Left kidney (tissue), 2 donors: ENCODE results near the gene EHBP1L1. TPM values are rescaled to one million over a fixed set of nuclear protein-coding genes. Genes with fewer than 3 reads are reported as not detected.
"Not testable (repeated sequence)": the region's sequence is repeated elsewhere in the genome, so short reads cannot be mapped to it uniquely, and the experiment has no call there.

Source experiments
- DNase-seq: peaks from one replicate; pipeline ENCODE4 v3.0.0-alpha.2; 2013
- polyA plus RNA-seq: library from polyadenylated mRNA; unstranded; fragments of 120-200 nt; gene quantifications from one replicate; pipeline ENCODE4 v1.2.1, GENCODE V29; 2013; ENCODE audit not compliant: insufficient read length

Gene EHBP1L1
- polyA plus RNA-seq, 1 donor = 19.0 TPM

DNA sequence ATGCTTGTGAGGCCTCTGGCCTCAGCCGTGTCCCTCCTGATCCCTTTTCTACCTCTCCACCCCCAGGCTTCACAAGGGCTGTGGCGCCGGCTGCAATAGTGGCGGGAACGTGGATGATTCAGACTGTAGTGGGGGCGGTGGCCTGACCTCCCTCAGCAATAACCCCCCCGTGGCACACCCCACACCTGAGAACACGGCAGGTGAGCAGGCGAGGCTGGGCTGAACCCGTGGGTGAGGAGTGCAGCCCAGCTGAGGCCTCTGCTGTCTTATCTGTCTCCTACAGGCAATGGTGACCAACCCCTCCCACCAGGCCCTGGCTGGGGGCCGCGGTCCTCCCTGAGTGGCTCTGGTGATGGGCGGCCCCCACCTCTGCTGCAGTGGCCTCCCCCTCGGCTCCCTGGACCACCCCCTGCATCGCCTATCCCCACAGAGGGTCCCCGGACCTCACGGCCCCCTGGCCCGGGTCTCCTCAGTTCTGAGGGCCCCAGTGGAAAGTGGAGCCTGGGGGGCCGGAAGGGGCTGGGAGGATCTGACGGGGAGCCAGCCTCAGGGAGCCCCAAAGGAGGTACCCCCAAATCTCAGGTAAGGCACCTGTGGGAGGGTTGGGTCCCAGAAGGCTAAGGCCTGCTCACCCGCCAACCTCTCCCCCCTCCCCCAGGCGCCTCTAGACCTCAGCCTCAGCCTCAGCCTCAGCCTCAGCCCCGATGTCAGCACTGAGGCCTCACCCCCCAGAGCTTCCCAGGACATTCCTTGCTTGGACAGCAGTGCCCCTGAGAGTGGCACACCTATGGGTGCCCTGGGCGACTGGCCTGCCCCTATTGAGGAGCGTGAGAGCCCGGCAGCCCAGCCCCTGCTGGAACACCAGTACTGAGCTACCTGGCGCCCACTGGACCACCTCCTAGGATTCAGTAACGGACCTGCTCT lies 60.5 kb downstream of the EHBP1L1 start:
- no peak for DNase-seq

GRCh38 chr11:65637032-65637557 lies 61.2 kb downstream of the EHBP1L1 start:
- DNase-seq = no peak

GRCh38 chr11:65637794-65638419 lies 62.1 kb downstream of the EHBP1L1 start, which contains the start of gene SIPA1:
SIPA1 (plus strand) TSS chr11:65638101; CDS start chr11:65640922, 2,821 bp downstream.
- DNase-seq = no peak

DNA sequence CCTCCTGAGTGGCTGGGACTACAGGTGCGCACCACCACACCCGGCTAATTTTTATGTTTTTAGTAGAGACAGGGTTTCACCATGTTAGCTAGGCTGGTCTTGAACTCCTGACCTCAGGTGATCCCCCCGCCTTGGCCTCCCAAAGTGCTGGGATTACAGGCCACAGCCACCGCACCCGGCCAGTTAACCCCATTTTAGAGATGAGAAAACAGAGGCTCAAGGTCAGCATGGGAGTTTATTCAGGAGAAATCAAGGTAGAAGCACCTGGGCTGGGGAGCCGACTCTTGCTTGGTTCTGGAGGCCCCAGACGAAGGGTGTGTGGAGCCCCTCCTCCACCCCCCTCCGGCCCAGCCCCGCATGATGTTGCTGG lies 63.4 kb downstream of the EHBP1L1 start:
- DNase-seq = not testable (repeated sequence)

GRCh38 chr11:65639623-65640482 lies 64.0 kb downstream of the EHBP1L1 start:
- DNase-seq = no peak

DNA sequence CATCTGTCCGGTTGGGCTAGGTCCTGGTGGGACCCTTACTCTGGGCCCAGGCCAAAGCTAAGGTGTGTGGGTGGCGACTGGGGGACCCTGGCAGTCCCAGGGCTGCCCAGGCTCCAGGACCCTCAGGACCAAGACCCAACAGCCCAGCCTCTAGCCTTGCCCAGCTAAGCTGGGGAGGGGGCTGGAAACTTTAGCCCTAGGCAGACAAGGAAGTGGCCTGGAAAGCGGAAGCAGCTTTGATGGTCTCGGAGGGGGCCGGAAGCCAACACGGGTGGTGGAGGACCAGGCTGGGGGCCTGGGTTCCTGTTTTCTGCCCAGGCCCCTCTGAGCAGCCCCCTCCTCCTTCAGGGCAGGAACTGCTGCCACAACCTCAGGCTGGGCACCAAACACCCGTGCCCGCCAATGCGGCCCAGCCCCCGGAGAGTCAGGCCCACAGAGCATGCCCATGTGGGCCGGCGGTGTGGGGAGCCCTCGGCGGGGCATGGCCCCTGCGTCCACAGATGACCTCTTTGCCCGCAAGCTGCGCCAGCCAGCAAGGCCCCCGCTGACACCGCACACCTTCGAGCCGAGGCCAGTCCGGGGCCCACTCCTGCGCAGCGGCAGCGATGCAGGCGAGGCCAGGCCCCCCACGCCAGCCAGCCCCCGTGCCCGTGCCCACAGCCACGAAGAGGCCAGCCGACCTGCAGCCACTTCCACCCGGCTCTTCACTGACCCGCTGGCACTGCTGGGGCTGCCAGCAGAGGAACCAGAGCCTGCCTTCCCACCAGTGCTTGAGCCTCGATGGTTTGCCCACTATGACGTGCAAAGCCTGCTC lies 64.8 kb downstream of the EHBP1L1 start:
- no peak for DNase-seq

DNA sequence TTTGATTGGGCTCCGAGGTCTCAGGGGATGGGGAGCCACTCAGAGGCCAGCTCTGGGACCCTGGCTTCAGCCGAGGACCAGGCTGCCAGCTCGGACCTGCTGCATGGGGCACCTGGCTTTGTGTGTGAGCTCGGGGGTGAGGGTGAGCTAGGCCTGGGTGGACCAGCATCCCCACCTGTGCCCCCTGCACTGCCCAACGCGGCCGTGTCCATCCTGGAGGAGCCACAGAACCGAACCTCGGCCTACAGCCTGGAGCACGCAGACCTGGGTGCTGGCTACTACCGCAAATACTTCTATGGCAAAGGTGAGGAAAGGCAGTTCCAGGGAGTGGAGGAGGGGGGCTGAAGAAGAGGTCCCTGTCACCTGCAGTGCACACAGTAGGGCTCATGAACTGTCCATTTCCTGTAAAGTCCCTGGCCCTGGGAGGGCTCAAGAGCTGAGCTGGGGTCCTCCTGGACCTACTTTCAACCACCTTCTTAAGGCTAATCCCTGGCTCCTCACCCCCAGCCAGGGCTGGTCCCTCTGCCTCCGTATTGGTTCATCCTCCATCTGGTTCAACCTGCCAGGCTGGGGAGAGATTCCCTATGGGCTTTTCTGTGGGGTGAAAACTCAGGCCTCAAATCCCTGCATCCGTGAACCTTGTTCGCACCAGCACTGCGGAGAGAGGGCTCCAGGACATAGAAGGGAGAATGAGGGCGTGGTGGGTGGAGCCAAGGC lies 65.6 kb downstream of the EHBP1L1 start:
- DNase-seq = no peak

Other genes with a start within 250 kb of the EHBP1L1 start
- gene DPF2, start 242.2 kb upstream of the EHBP1L1 start, polyA plus RNA-seq = 99.3 TPM
- gene TIGD3, start 221.3 kb upstream of the EHBP1L1 start, polyA plus RNA-seq = 0.60 TPM
- 7.2 TPM for gene SLC25A45, start 193.4 kb upstream of the EHBP1L1 start, polyA plus RNA-seq
- gene FRMD8, start 189.4 kb upstream of the EHBP1L1 start, polyA plus RNA-seq = 18.1 TPM
- gene NEAT1, start 153.3 kb upstream of the EHBP1L1 start, polyA plus RNA-seq = 265 TPM
- 1,140 TPM for gene MALAT1, start 77.0 kb upstream of the EHBP1L1 start, polyA plus RNA-seq
- gene SCYL1, start 51.0 kb upstream of the EHBP1L1 start, polyA plus RNA-seq = 59.5 TPM
- gene LTBP3, start 17.7 kb upstream of the EHBP1L1 start, polyA plus RNA-seq = 142 TPM
- gene ZNRD2, start 5.6 kb upstream of the EHBP1L1 start, polyA plus RNA-seq = 37.5 TPM
- gene FAM89B, start 3.5 kb upstream of the EHBP1L1 start, polyA plus RNA-seq = 17.6 TPM
- 0.28 TPM for gene KCNK7, start 19.7 kb downstream of the EHBP1L1 start, polyA plus RNA-seq
- 35.4 TPM for gene MAP3K11, start 38.2 kb downstream of the EHBP1L1 start, polyA plus RNA-seq
- gene PCNX3, start 39.7 kb downstream of the EHBP1L1 start, polyA plus RNA-seq = 29.8 TPM
- 22.4 TPM for gene SIPA1, start 62.0 kb downstream of the EHBP1L1 start, polyA plus RNA-seq
- 49.6 TPM for gene RELA, start 86.9 kb downstream of the EHBP1L1 start, polyA plus RNA-seq
- 71.7 TPM for gene KAT5, start 136.2 kb downstream of the EHBP1L1 start, polyA plus RNA-seq
- gene RNASEH2C, start 144.7 kb downstream of the EHBP1L1 start, polyA plus RNA-seq = 39.0 TPM
- 7.6 TPM for gene AP5B1, start 204.9 kb downstream of the EHBP1L1 start, polyA plus RNA-seq
- gene OVOL1, start 211.0 kb downstream of the EHBP1L1 start, polyA plus RNA-seq = 11.0 TPM